HEK293T (cell line): ENCODE measurements around the gene PHLDA1.

ENCODE experiments used
- BHLHE40 ChIP-seq: fragments of 450-650 bp; IDR thresholded peaks from 2 replicates; pipeline ENCODE4 v1.6.1; 2016; ENCODE audit warnings: mild to moderate bottlenecking, moderate library complexity, borderline replicate concordance
- ELF4 ChIP-seq: fragments of 450-650 bp; IDR thresholded peaks from 2 replicates; pipeline ENCODE4 v1.6.1; 2017; ENCODE audit warnings: antibody characterized with exemption
- FOXK2 ChIP-seq: fragments of 450-650 bp; IDR thresholded peaks from 2 replicates; pipeline ENCODE4 v1.6.1; 2016; ENCODE audit warnings: mild to moderate bottlenecking
- SUZ12 ChIP-seq: fragments of 450-650 bp; IDR thresholded peaks from 2 replicates; pipeline ENCODE4 v1.6.1; 2016; ENCODE audit warnings: mild to moderate bottlenecking
- TARDBP ChIP-seq: fragments of 450-650 bp; IDR thresholded peaks from 2 replicates; pipeline ENCODE4 v1.6.1; 2016

DNA sequence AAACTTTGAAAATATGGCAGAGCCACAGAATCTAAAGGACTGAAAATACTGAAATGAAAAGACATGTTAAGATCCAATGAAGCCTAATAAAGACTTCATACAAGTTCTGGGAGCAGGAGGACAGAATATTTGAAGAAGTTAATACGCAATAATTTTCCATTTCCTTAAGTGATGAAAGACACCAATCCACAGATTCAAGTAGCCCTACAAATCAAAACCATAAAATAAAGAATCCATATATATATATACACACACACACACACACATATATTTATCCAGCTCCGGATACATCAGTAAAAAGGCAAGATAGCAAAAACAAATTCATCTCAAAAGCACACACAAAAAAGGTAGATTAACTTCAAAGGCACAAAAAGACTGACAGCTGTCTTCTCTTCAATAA is 47.2 kb upstream of the PHLDA1 start:
- TF ChIP-seq BHLHE40 (no peak), FOXK2 (no peak), SUZ12 (no peak), TARDBP (no peak), ELF4 (no peak)
